Epithelial cell of esophagus (primary cell): ENCODE measurements around the gene SMARCD3.

Experiments
- DNase-seq: peaks from one replicate; pipeline ENCODE4 v3.0.0; 2010; ENCODE audit warnings: low read depth
- H3K4me3 ChIP-seq: 2 replicates; pipeline ENCODE4 v1.5.1; 2011; ENCODE audit warnings: mild to moderate bottlenecking, low read length, control low read depth
- TF ChIP-seq, protein P1 (sequence below): IDR thresholded peaks from 2 replicates; pipeline ENCODE4 v1.5.1; 2011; ENCODE audit warnings: low read depth, mild to moderate bottlenecking, low read length, control low read depth, inconsistent platforms; ENCODE audit not compliant: insufficient read depth; ENCODE audit errors: missing control alignments

The SMARCD3 gene

DNA sequence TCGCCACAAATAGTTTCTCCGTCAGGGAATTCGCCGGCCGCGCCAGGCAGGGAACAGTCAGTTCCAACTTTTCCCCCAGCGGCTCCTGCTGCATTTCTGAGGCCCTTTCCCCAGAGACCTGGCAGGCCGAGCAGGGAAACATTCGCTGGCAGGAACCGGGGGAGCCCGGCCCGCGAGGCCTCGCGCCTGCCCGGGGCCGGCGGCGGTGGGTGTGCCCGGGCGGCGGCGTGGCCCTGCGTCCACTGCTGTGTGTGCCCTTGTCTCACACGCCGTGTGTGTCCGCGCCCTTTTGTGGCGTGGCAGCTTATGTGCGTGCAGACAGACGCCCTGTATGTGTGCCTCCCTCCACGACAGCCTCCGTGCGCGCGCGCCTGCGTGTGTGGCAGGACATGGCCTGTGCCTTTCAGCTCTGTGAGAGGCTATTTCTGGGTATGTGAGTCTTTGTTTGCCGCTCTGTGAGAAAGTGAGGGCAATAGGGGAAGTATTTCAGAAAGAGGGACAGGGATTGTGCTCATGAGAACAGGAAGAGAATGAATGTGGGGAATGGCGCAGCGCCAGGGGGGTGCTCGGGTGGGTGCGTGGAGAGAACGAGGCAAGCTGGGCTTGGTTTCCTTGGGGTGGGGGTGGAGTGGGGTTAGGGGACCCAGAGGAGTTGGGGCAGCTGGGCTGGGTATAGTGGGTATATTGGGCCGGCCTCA, 689 bp upstream of the SMARCD3 start:
- TF ChIP-seq, protein P1, sequence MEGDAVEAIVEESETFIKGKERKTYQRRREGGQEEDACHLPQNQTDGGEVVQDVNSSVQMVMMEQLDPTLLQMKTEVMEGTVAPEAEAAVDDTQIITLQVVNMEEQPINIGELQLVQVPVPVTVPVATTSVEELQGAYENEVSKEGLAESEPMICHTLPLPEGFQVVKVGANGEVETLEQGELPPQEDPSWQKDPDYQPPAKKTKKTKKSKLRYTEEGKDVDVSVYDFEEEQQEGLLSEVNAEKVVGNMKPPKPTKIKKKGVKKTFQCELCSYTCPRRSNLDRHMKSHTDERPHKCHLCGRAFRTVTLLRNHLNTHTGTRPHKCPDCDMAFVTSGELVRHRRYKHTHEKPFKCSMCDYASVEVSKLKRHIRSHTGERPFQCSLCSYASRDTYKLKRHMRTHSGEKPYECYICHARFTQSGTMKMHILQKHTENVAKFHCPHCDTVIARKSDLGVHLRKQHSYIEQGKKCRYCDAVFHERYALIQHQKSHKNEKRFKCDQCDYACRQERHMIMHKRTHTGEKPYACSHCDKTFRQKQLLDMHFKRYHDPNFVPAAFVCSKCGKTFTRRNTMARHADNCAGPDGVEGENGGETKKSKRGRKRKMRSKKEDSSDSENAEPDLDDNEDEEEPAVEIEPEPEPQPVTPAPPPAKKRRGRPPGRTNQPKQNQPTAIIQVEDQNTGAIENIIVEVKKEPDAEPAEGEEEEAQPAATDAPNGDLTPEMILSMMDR, result no peak
- DNase-seq, result peak; percentile 42
- peak overlapping the region; percentile 21 for H3K4me3 ChIP-seq

- no peak for DNase-seq
- H3K4me3 ChIP-seq, result peak overlapping the region; percentile 54
- TF ChIP-seq, protein P1, result no peak
Observed at GRCh38 chr7:151247611-151248345, 716 bp downstream of the SMARCD3 start.

- no peak for DNase-seq
- TF ChIP-seq, protein P1, result no peak
- no peak overlapping the region for H3K4me3 ChIP-seq
Observed at GRCh38 chr7:151246851-151247580, 1.5 kb downstream of the SMARCD3 start.

- TF ChIP-seq, protein P1, result no peak
- no peak for DNase-seq
- H3K4me3 ChIP-seq, result no peak overlapping the region
Observed at GRCh38 chr7:151246102-151246850, 2.2 kb downstream of the SMARCD3 start.

- H3K4me3 ChIP-seq, result no peak overlapping the region
- peak; percentile 21 for DNase-seq
- TF ChIP-seq, protein P1, result peak; percentile 17
Observed at GRCh38 chr7:151245360-151246101, 3.0 kb downstream of the SMARCD3 start.

DNA sequence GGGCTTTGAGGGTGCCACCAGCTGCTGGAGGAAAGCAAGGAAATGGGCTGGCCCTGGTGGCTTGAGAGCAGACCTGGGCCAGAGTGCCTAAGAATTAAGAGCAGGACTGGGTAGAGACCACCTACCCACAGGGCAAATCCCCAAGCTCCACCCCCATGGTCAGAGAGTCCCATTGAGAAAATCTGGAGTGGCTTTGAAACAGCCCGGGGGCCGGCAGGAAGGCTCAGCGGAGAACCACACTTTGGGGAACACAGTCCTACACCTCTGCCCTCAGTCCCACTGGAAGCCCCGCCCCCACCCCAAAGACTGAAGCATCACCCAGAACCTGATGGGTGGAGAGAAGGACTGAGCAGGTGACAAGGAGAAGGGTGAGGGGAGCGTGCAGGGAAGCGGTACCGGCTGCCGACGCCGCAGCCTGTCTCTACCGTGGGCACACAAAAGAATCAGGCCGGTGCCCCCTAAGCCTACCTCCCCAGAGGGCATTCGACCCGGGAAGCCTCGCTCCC, 3.6 kb downstream of the SMARCD3 start:
- H3K4me3 ChIP-seq, result no peak overlapping the region
- no peak for DNase-seq
- TF ChIP-seq, protein P1, result no peak
